IPS-20b (cell line): ENCODE data around the gene GPR157.
A peak's percentile ranks its signal among the peaks of the same experiment; 100 is the strongest.
"Not testable (repeated sequence)": the region's sequence is repeated elsewhere in the genome, so short reads cannot be mapped to it uniquely, and the experiment has no call there.

Experiments used
- H3K27ac ChIP-seq: one replicate; pipeline ENCODE4 v1.5.1; 2013; ENCODE audit warnings: low read length
- H3K27me3 ChIP-seq: 2 replicates; pipeline ENCODE4 v1.6.1; 2013; ENCODE audit warnings: mild to moderate bottlenecking, low read length, inconsistent platforms; ENCODE audit not compliant: insufficient read depth
- H3K36me3 ChIP-seq: 2 replicates; pipeline ENCODE4 v1.6.1; 2013; ENCODE audit warnings: low read depth, mild to moderate bottlenecking, inconsistent platforms, low read length, moderate library complexity; ENCODE audit not compliant: insufficient read depth
- H3K4me1 ChIP-seq: 2 replicates; pipeline ENCODE4 v1.6.1; 2013; ENCODE audit warnings: mild to moderate bottlenecking, control low read depth, inconsistent platforms, low read length, moderate library complexity; ENCODE audit not compliant: insufficient read depth
- H3K4me3 ChIP-seq: 2 replicates; pipeline ENCODE4 v1.5.1; 2013; ENCODE audit warnings: mild to moderate bottlenecking, low read length, inconsistent platforms
- H3K9ac ChIP-seq: 2 replicates; pipeline ENCODE4 v1.6.1; 2013; ENCODE audit warnings: low read depth, mild to moderate bottlenecking, inconsistent platforms, low read length, moderate library complexity
- H3K9me3 ChIP-seq: 2 replicates; pipeline ENCODE4 v1.6.1; 2013; ENCODE audit warnings: mild to moderate bottlenecking, low read depth, low read length, inconsistent platforms; ENCODE audit not compliant: insufficient read depth

Gene GPR157

GRCh38 chr1:9145021-9145668 lies 16.2 kb upstream of the GPR157 start:
- H3K4me1 ChIP-seq, result no peaks in the 10 kb centered on the region
- no peak overlapping the region for H3K27ac ChIP-seq
- no peak overlapping the region for H3K9ac ChIP-seq
- peaks cover 1% of the 10 kb centered on the region for H3K36me3 ChIP-seq
- H3K27me3 ChIP-seq, result no peaks in the 10 kb centered on the region
- no peaks in the 10 kb centered on the region for H3K9me3 ChIP-seq
- H3K4me3 ChIP-seq, result no peak overlapping the region

- not testable (repeated sequence) for H3K4me3 ChIP-seq, H3K27ac ChIP-seq, H3K4me1 ChIP-seq, H3K9ac ChIP-seq, H3K27me3 ChIP-seq, H3K9me3 ChIP-seq, H3K36me3 ChIP-seq
These were observed 15.6 kb upstream of the GPR157 start for GRCh38 chr1:9144494-9144893.

DNA sequence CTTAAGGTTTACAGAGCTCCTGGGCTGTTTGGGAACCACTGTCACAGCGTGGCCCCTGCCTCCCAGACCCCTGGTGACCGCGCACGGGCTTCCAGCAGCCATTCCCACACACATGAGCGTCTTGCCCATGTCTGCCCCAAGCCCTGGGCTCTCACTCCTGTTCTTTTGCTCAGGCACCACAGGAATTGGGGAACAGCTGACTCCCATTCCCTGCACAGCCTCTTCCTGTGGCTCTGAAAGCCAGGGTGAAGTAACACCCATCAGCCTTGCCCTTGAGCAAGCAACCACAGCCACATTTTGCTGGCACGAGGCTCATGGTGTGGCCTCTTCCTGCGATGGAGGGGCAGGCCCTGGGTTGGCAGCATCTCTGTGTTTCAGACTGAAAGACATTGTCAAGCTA lies 14.3 kb upstream of the GPR157 start:
- no peaks in the 10 kb centered on the region for H3K4me1 ChIP-seq
- H3K27me3 ChIP-seq, result no peaks in the 10 kb centered on the region
- no peak overlapping the region for H3K4me3 ChIP-seq
- H3K9me3 ChIP-seq, result no peaks in the 10 kb centered on the region
- no peak overlapping the region for H3K9ac ChIP-seq
- H3K27ac ChIP-seq, result no peak overlapping the region
- no peaks in the 10 kb centered on the region for H3K36me3 ChIP-seq

DNA sequence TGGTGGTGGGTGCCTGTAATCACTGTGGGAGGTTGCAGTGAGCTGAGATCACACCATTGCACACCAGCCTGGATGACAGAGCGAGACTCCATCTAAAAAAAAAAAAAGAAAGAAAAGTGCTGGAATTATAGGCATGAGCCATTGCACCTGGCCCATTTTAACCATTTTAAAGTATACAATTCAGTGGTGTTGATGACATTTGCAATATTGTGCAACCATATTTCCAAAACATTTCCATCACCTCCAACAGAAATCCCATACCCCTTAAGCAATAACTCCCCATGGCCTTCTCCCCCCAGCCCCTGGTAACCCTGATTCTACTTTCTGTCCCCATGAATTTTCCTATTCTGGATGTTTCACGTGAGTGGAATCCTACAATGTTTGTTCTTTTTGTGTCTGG lies 11.0 kb upstream of the GPR157 start:
- no peaks in the 10 kb centered on the region for H3K4me1 ChIP-seq
- no peak overlapping the region for H3K27ac ChIP-seq
- H3K27me3 ChIP-seq, result no peaks in the 10 kb centered on the region
- H3K9ac ChIP-seq, result no peak overlapping the region
- H3K4me3 ChIP-seq, result no peak overlapping the region
- no peaks in the 10 kb centered on the region for H3K9me3 ChIP-seq
- no peaks in the 10 kb centered on the region for H3K36me3 ChIP-seq

DNA sequence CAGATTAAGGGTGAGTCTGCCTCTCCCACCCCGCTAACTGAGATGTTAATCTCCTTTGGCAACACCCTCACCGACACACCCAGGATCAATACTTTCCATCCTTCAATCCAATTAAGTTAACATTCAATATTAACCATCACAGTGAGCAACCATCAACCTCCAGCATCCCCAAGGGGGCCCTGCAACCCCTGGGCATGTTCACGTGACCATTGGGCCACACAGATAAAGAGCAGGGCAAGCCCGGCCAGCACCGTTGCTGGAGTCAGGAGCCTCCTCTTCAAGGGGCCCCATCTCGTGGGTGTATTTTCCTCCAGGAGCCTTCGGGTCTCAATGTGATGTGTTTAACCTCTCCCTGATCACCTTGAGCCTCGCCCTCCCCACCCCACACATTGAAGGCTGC lies 8.0 kb upstream of the GPR157 start:
- no peak overlapping the region for H3K27ac ChIP-seq
- no peak overlapping the region for H3K9ac ChIP-seq
- H3K36me3 ChIP-seq, result no peaks in the 10 kb centered on the region
- no peak overlapping the region for H3K4me3 ChIP-seq
- no peaks in the 10 kb centered on the region for H3K9me3 ChIP-seq
- H3K4me1 ChIP-seq, result no peaks in the 10 kb centered on the region
- no peaks in the 10 kb centered on the region for H3K27me3 ChIP-seq

DNA sequence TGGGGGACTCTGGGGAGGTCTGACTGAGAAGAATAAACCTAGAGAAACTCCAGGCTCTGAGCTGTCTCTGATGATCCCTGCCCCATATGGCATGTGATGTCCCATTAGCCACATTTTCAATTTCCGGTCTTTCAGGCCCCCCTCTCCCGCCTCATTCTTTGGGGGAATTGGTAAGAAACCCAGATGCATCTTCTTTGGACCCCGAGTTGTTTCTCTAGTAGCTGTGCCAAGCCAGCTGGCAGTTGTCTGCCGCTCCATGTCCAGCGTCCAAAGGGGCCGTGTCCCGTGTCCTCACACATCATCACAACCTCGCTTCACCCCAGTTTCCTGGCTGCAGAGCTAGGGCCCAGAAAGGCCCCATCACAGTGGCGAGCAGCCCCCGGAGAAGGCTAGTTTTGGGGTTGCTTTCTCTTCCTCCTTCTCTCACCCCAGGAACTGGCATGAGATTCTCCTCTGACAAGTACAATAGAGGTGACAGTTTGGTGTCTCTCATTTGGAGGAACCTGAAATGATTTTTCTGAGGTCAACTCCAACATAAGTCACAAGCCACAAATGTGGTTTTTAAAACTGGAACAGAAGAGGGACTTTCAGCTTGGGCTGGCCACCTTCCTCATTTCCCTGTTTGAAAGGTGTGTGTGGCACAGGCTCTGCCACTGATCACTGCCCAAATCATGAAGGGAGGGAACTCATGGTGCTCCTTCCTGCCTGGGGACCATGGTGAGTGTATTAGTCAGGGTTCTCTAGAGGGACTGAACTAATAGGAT lies 6.4 kb upstream of the GPR157 start:
- Histone ChIP-seq H3K36me3 (no peaks in the 10 kb centered on the region), H3K4me1 (no peaks in the 10 kb centered on the region), H3K27ac (no peak overlapping the region), H3K4me3 (no peak overlapping the region), H3K9ac (no peak overlapping the region), H3K9me3 (no peaks in the 10 kb centered on the region), H3K27me3 (no peaks in the 10 kb centered on the region)

DNA sequence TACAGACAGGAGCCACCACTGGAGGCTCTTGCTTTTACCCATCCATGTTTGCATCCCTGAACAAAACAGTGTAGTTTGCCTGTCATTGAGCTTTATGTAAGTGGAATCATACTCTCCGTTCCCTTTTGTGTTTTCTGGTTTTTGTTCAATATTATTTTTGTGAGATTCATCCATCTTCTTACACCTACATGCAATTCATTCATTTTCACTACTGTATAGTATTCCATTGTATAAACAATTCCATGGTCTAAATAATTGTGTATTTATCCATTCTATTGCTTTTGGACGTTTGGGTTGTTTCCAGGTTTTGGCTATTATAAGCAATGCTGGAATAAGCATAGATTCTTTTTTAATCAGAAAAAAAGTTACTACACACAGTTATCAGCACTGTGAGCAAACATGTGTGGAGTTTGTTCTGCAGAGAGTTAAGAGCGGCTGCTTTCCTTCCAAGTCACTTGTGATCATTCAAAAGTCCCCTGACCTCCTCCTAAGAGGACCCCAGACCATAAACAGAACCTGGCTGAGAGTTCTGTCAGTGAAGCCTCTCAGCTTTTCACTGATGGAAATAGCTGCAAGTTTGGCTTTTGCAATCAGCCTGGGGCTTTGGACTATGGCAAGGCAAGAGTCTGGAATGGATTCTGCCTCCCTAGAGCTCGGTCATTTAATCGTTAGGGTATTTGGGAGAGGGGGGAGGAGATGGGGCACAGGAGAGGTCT lies 5.1 kb upstream of the GPR157 start:
- Histone ChIP-seq H3K9ac (no peak overlapping the region), H3K27me3 (no peaks in the 10 kb centered on the region), H3K27ac (no peak overlapping the region), H3K4me1 (no peaks in the 10 kb centered on the region), H3K4me3 (no peak overlapping the region), H3K36me3 (no peaks in the 10 kb centered on the region), H3K9me3 (no peaks in the 10 kb centered on the region)

GRCh38 chr1:9129266-9130041 lies 552 bp upstream of the GPR157 start:
- Histone ChIP-seq H3K4me1 (no peaks in the 10 kb centered on the region), H3K9me3 (no peaks in the 10 kb centered on the region), H3K9ac (no peak overlapping the region), H3K27ac (no peak overlapping the region), H3K27me3 (peaks cover 20% of the 10 kb centered on the region), H3K36me3 (no peaks in the 10 kb centered on the region), H3K4me3 (peak overlapping the region; percentile 56)

DNA sequence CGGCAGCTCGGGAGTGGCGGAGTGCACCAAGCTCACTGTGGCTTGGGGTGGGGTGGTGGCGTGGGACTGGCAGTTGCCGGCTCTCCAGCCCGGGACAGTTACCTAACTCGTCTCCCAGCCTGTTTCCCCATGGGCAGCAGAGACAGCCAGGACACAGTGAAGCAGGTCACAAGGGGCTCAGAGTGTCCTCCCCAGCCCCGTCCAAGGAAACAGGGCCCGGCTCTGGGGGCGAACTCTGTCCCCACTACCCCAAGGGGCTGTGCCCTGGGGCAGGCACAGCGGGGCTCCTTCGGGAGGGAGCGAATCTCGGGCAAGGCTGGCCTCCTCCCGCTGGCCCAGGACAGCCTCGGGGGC lies 759 bp downstream of the GPR157 start:
- peak overlapping the region; percentile 68 for H3K4me3 ChIP-seq
- no peaks in the 10 kb centered on the region for H3K9me3 ChIP-seq
- no peaks in the 10 kb centered on the region for H3K36me3 ChIP-seq
- 0 out of 2 replicates have a peak overlapping the region, but pooled peaks have one; percentile 8 for H3K9ac ChIP-seq
- peaks cover 20% of the 10 kb centered on the region for H3K27me3 ChIP-seq
- H3K4me1 ChIP-seq, result no peaks in the 10 kb centered on the region
- H3K27ac ChIP-seq, result no peak overlapping the region

- H3K27me3 ChIP-seq, result peaks cover 20% of the 10 kb centered on the region
- H3K27ac ChIP-seq, result no peak overlapping the region
- no peak overlapping the region for H3K9ac ChIP-seq
- peak overlapping the region; percentile 68; the same call in 1 of the 2 replicates for H3K4me3 ChIP-seq
- no peaks in the 10 kb centered on the region for H3K9me3 ChIP-seq
- no peaks in the 10 kb centered on the region for H3K36me3 ChIP-seq
- H3K4me1 ChIP-seq, result no peaks in the 10 kb centered on the region
These were observed 1.3 kb downstream of the GPR157 start for GRCh38 chr1:9127395-9128165.

DNA sequence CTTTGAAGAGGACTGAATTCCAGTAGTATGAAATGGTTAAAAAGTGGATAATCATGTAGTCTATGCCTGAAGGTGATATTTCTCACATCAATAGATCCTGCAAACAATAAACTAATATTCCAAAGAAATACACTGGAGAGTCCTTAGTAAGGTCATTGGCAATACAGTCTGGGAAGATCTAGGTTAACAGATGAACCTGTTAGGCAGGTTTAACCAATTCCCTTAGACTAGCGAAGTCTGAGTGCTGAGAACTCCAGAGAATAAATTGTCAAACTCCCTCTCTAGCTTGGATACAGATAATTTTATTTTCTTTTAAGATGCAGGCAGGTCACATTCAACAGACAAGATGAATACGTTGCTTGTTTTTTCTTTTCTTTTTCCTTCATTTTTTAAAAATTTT lies 2.4 kb downstream of the GPR157 start:
- Histone ChIP-seq H3K27me3 (peaks cover 20% of the 10 kb centered on the region), H3K9me3 (no peaks in the 10 kb centered on the region), H3K27ac (no peak overlapping the region), H3K4me3 (no peak overlapping the region), H3K36me3 (no peaks in the 10 kb centered on the region), H3K4me1 (no peaks in the 10 kb centered on the region), H3K9ac (no peak overlapping the region)
